Measurements from ENCODE around the gene YKT6.

Gene YKT6

GRCh38 chr7:44222776-44223261, 22.0 kb downstream of the YKT6 start:
- no peak overlapping the region for H3K27ac ChIP-seq (ENCODE audit: low read depth, low read length)
- H3K9ac ChIP-seq (ENCODE audit: low read length in 5 of 5), result no peak overlapping the region
- H3K4me1 ChIP-seq (ENCODE audit: control insufficient read depth in 5 of 5, insufficient read depth in 5 of 5, low read length in 5 of 5), result no peaks in the 10 kb centered on the region
- H3K27me3 ChIP-seq (ENCODE audit: control insufficient read depth in 5 of 5, insufficient read depth in 4 of 5, low read length in 5 of 5), result peaks cover 15 to 41% (median 26%) of the 10 kb centered on the region in 5 donors
- H3K4me3 ChIP-seq (ENCODE audit: low read depth in 1 of 5, low read length in 5 of 5), result no peak overlapping the region
- no peaks in the 10 kb centered on the region for H3K36me3 ChIP-seq (ENCODE audit: control insufficient read depth in 5 of 5, insufficient read depth in 5 of 5, low read length in 5 of 5)
- peaks cover 0 to 15% (median 4%) of the 10 kb centered on the region in 5 donors for H3K9me3 ChIP-seq (ENCODE audit: control insufficient read depth in 5 of 5, low read length in 5 of 5)

DNA sequence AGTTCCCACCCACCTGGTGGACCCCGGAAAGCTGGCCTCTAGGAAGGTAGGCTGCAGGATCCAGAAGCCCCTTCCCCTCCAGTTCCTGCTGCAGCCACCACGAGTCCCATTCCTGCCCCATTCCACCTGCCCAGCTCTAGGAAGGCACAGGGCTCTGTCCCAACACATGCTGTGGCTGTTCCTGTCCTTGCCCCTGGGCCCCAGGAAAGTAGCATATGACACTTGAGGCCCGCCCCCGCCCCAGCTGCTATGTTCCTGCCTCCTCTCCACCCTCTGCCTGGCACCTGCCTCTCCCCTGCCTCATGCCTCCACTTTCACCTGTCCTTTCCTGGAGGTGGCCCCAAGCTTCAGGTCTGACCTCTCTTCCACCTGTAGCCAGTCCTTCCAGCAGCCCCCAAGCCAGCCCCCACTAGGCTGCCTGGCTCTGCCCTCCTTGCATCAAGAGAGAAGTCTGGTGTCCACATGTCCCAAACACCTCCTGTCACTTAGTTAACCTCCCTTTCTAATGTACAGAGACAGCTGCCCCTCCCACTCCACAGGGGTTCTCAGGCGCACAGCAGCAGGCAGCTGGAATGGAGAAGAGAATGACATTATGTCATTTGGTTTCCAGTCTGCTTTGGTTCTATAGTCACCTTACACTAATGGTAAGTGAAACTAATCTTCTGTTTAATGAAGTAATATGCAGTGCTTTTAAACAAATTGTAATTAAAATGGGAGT, 22.7 kb downstream of the YKT6 start:
- peaks cover 0 to 11% (median 4%) of the 10 kb centered on the region in 5 donors for H3K9me3 ChIP-seq (ENCODE audit: control insufficient read depth in 5 of 5, low read length in 5 of 5)
- H3K4me1 ChIP-seq (ENCODE audit: control insufficient read depth in 5 of 5, insufficient read depth in 5 of 5, low read length in 5 of 5), result no peaks in the 10 kb centered on the region
- no peak overlapping the region for H3K27ac ChIP-seq (ENCODE audit: low read depth, low read length)

DNA sequence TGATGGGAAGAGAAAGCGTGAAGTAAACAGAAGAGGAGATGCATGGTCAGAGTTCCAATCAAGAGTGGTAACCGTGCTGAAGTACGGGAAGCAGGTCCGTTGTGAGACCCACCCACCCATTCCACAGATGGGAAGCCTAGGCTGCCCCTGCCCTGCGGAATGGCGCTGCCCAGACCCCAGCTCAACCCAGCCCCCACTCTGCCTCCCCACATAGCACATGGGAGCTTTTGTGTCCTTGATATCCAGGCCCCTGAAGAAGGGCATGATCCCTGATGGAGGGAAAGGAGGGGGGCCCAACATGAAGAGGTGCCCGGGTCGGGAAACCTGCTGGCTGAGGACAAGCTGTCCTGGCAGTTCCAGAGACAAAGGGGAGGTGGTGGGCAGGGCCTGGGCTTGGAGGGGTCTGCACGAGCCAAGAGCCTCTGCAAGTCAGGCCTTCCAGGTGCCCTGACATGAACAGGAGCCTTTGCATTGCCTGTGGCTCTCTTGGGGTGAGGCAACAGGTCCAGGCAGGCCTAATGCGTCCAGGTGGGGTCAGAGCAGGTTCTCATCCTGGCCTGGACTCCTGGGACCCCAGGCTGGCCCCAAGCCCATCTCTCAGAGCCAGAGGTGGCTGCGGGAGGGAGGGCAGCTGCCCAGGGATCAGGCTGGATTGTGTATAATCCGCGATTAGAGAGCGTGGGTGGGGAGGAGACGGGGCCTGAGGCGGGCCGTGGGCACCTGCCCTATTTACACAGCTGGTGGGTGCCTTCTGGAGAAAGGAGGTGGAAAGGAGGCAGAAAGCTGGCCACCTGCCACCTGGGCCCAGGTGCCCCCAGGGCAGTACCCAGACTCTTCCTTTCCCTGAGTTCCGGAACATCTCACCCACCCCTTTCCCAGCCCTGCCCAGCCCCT, 23.5 kb downstream of the YKT6 start:
- no peaks in the 10 kb centered on the region for H3K4me1 ChIP-seq (ENCODE audit: control insufficient read depth in 5 of 5, insufficient read depth in 5 of 5, low read length in 5 of 5)
- H3K27me3 ChIP-seq (ENCODE audit: control insufficient read depth in 5 of 5, insufficient read depth in 4 of 5, low read length in 5 of 5), result peaks cover 13 to 38% (median 25%) of the 10 kb centered on the region in 5 donors
- H3K9me3 ChIP-seq (ENCODE audit: control insufficient read depth in 5 of 5, low read length in 5 of 5), result peaks cover 0 to 5% (median 0%) of the 10 kb centered on the region in 5 donors
- H3K9ac ChIP-seq (ENCODE audit: low read length in 5 of 5), result no peak overlapping the region
- no peaks in the 10 kb centered on the region for H3K36me3 ChIP-seq (ENCODE audit: control insufficient read depth in 5 of 5, insufficient read depth in 5 of 5, low read length in 5 of 5)
- no peak overlapping the region for H3K4me3 ChIP-seq (ENCODE audit: low read depth in 1 of 5, low read length in 5 of 5)
- H3K27ac ChIP-seq (ENCODE audit: low read depth, low read length), result no peak overlapping the region

More for the DNA sequence above, 22.7 kb downstream of the YKT6 start:
- Histone ChIP-seq H3K36me3 (ENCODE audit: control insufficient read depth in 5 of 5, insufficient read depth in 5 of 5, low read length in 5 of 5) (no peaks in the 10 kb centered on the region), H3K4me3 (ENCODE audit: low read depth in 1 of 5, low read length in 5 of 5) (no peak overlapping the region), H3K27me3 (ENCODE audit: control insufficient read depth in 5 of 5, insufficient read depth in 4 of 5, low read length in 5 of 5) (peaks cover 13 to 43% (median 25%) of the 10 kb centered on the region in 5 donors), H3K9ac (ENCODE audit: low read length in 5 of 5) (no peak overlapping the region)

- Histone ChIP-seq H3K9ac (ENCODE audit: low read length in 5 of 5) (no peak overlapping the region), H3K4me3 (ENCODE audit: low read depth in 1 of 5, low read length in 5 of 5) (no peak overlapping the region), H3K9me3 (ENCODE audit: control insufficient read depth in 5 of 5, low read length in 5 of 5) (no peaks in the 10 kb centered on the region), H3K27ac (ENCODE audit: low read depth, low read length) (no peak overlapping the region), H3K4me1 (ENCODE audit: control insufficient read depth in 5 of 5, insufficient read depth in 5 of 5, low read length in 5 of 5) (no peaks in the 10 kb centered on the region), H3K36me3 (ENCODE audit: control insufficient read depth in 5 of 5, insufficient read depth in 5 of 5, low read length in 5 of 5) (no peaks in the 10 kb centered on the region), H3K27me3 (ENCODE audit: control insufficient read depth in 5 of 5, insufficient read depth in 4 of 5, low read length in 5 of 5) (peaks cover 13 to 34% (median 25%) of the 10 kb centered on the region in 5 donors)
These were observed 24.3 kb downstream of the YKT6 start for GRCh38 chr7:44224974-44225565.

DNA sequence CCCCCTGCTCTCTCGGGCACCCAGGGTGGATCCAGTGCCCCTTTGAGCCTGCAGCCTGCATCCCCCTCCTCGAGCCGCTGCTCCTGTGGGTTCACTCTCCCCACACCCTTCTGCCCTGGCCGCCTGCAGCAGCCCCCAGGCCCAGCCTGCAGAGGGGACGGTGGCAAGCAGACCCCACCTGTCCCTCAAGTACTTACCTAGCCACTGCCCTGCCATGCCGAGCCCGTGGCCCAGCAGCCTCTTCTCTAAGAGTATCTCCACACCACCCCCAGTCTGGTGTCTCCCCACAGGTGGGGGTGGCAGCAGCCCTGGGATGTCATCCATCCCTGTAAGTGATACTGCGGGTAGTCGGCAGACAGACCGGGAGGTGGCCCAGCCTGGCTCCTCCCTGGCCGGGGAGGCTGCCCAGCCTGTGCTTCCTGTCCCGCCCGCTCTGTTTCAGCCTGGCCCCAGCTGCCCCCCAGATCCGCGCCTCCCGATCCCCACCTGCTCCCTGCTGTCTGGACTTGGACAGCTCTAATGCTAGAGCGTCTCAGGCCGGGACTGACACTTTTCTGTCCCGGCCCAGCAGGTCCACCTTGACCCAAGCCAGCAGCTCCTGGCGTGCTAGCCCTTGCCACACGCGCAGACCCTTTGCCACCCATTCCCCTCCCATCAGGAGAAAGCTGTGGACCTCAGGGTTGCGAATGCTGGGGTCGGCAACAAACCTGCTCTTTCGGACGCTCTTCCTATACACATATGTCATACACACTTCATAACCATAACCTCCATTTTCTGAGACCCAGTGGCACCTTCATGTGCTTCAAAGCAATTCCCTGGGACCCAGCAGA, 25.0 kb downstream of the YKT6 start:
- H3K9me3 ChIP-seq (ENCODE audit: control insufficient read depth in 5 of 5, low read length in 5 of 5), result no peaks in the 10 kb centered on the region
- H3K9ac ChIP-seq (ENCODE audit: low read length in 5 of 5), result no peak overlapping the region
- H3K36me3 ChIP-seq (ENCODE audit: control insufficient read depth in 5 of 5, insufficient read depth in 5 of 5, low read length in 5 of 5), result no peaks in the 10 kb centered on the region
- no peak overlapping the region for H3K4me3 ChIP-seq (ENCODE audit: low read depth in 1 of 5, low read length in 5 of 5)
- peaks cover 13 to 34% (median 27%) of the 10 kb centered on the region in 5 donors for H3K27me3 ChIP-seq (ENCODE audit: control insufficient read depth in 5 of 5, insufficient read depth in 4 of 5, low read length in 5 of 5)
- no peak overlapping the region for H3K27ac ChIP-seq (ENCODE audit: low read depth, low read length)
- H3K4me1 ChIP-seq (ENCODE audit: control insufficient read depth in 5 of 5, insufficient read depth in 5 of 5, low read length in 5 of 5), result no peaks in the 10 kb centered on the region

- Histone ChIP-seq H3K27ac (ENCODE audit: low read depth, low read length) (no peak overlapping the region), H3K4me3 (ENCODE audit: low read depth in 1 of 5, low read length in 5 of 5) (no peak overlapping the region), H3K4me1 (ENCODE audit: control insufficient read depth in 5 of 5, insufficient read depth in 5 of 5, low read length in 5 of 5) (no peaks in the 10 kb centered on the region), H3K36me3 (ENCODE audit: control insufficient read depth in 5 of 5, insufficient read depth in 5 of 5, low read length in 5 of 5) (no peaks in the 10 kb centered on the region), H3K27me3 (ENCODE audit: control insufficient read depth in 5 of 5, insufficient read depth in 4 of 5, low read length in 5 of 5) (peaks cover 13 to 32% (median 26%) of the 10 kb centered on the region in 5 donors), H3K9me3 (ENCODE audit: control insufficient read depth in 5 of 5, low read length in 5 of 5) (no peaks in the 10 kb centered on the region), H3K9ac (ENCODE audit: low read length in 5 of 5) (no peak overlapping the region)
These were observed 25.6 kb downstream of the YKT6 start for GRCh38 chr7:44226396-44226753.

DNA sequence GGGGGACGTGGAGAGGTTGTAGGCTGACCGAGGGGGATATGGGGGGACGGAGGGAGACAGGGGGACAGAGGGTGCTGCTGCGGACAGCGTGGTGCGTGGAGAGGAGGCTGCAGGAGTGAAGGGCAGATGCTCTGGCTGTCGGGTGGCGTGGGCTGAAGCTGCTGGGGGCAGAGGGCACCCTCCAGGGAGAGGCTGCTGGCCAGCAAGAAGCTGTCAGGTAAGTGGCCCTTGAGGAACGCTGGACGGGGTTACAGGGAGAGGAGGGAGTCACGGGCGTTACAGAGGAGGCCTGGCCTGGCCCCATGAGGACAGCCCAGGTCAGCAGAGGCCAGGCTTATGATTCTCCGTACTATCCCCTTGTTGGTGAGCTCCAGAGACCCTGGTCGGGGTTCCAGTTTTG, 27.1 kb downstream of the YKT6 start:
- Histone ChIP-seq H3K36me3 (ENCODE audit: control insufficient read depth in 5 of 5, insufficient read depth in 5 of 5, low read length in 5 of 5) (no peaks in the 10 kb centered on the region), H3K4me3 (ENCODE audit: low read depth in 1 of 5, low read length in 5 of 5) (no peak overlapping the region), H3K9me3 (ENCODE audit: control insufficient read depth in 5 of 5, low read length in 5 of 5) (no peaks in the 10 kb centered on the region), H3K27ac (ENCODE audit: low read depth, low read length) (no peak overlapping the region), H3K4me1 (ENCODE audit: control insufficient read depth in 5 of 5, insufficient read depth in 5 of 5, low read length in 5 of 5) (no peaks in the 10 kb centered on the region), H3K9ac (ENCODE audit: low read length in 5 of 5) (no peak overlapping the region), H3K27me3 (ENCODE audit: control insufficient read depth in 5 of 5, insufficient read depth in 4 of 5, low read length in 5 of 5) (peaks cover 16 to 37% (median 25%) of the 10 kb centered on the region in 5 donors)

GRCh38 chr7:44228571-44229350, 28.0 kb downstream of the YKT6 start:
- Histone ChIP-seq H3K27ac (ENCODE audit: low read depth, low read length) (no peak overlapping the region), H3K27me3 (ENCODE audit: control insufficient read depth in 5 of 5, insufficient read depth in 4 of 5, low read length in 5 of 5) (peaks cover 21 to 39% (median 24%) of the 10 kb centered on the region in 5 donors), H3K4me3 (ENCODE audit: low read depth in 1 of 5, low read length in 5 of 5) (no peak overlapping the region), H3K4me1 (ENCODE audit: control insufficient read depth in 5 of 5, insufficient read depth in 5 of 5, low read length in 5 of 5) (no peaks in the 10 kb centered on the region), H3K36me3 (ENCODE audit: control insufficient read depth in 5 of 5, insufficient read depth in 5 of 5, low read length in 5 of 5) (no peaks in the 10 kb centered on the region), H3K9ac (ENCODE audit: low read length in 5 of 5) (no peak overlapping the region), H3K9me3 (ENCODE audit: control insufficient read depth in 5 of 5, low read length in 5 of 5) (no peaks in the 10 kb centered on the region)

GRCh38 chr7:44229546-44230105, 28.8 kb downstream of the YKT6 start:
- no peak overlapping the region for H3K9ac ChIP-seq (ENCODE audit: low read length in 5 of 5)
- H3K36me3 ChIP-seq (ENCODE audit: control insufficient read depth in 5 of 5, insufficient read depth in 5 of 5, low read length in 5 of 5), result no peaks in the 10 kb centered on the region
- no peaks in the 10 kb centered on the region for H3K9me3 ChIP-seq (ENCODE audit: control insufficient read depth in 5 of 5, low read length in 5 of 5)
- H3K27me3 ChIP-seq (ENCODE audit: control insufficient read depth in 5 of 5, insufficient read depth in 4 of 5, low read length in 5 of 5), result peaks cover 21 to 32% (median 24%) of the 10 kb centered on the region in 5 donors
- no peak overlapping the region for H3K27ac ChIP-seq (ENCODE audit: low read depth, low read length)
- no peak overlapping the region for H3K4me3 ChIP-seq (ENCODE audit: low read depth in 1 of 5, low read length in 5 of 5)
- H3K4me1 ChIP-seq (ENCODE audit: control insufficient read depth in 5 of 5, insufficient read depth in 5 of 5, low read length in 5 of 5), result no peaks in the 10 kb centered on the region

Data from subcutaneous abdominal adipose tissue (tissue), 5 donors.